Left forelimb (tissue), 1 donor: ENCODE measurements around the gene FAM107B.

ENCODE experiments used
- DNase-seq: peaks from one replicate; pipeline ENCODE4 v3.0.0-alpha.2; 2018; ENCODE audit warnings: low spot score

FAM107B gene

GRCh38 chr10:14625192-14625631 is 149.5 kb downstream of the FAM107B start:
- DNase-seq, result no peak

GRCh38 chr10:14624600-14624999 is 150.1 kb downstream of the FAM107B start:
- DNase-seq, result no peak

- DNase-seq, result no peak
Observed at GRCh38 chr10:14623931-14624330, 150.8 kb downstream of the FAM107B start.

GRCh38 chr10:14621037-14621436 is 153.7 kb downstream of the FAM107B start:
- DNase-seq, result no peak

GRCh38 chr10:14618674-14619073 is 156.0 kb downstream of the FAM107B start:
- no peak for DNase-seq

GRCh38 chr10:14617852-14618251 is 156.8 kb downstream of the FAM107B start:
- DNase-seq, result no peak

GRCh38 chr10:14616955-14617730 is 157.6 kb downstream of the FAM107B start:
- no peak for DNase-seq

- no peak for DNase-seq
Observed at GRCh38 chr10:14616465-14616864, 158.2 kb downstream of the FAM107B start.

GRCh38 chr10:14613588-14613920 is 161.1 kb downstream of the FAM107B start:
- DNase-seq, result no peak

- no peak for DNase-seq
Observed at GRCh38 chr10:14612873-14613587, 161.7 kb downstream of the FAM107B start.

GRCh38 chr10:14611968-14612693 is 162.6 kb downstream of the FAM107B start:
- DNase-seq, result no peak

GRCh38 chr10:14609178-14609577 is 165.5 kb downstream of the FAM107B start:
- DNase-seq, result no peak

- no peak for DNase-seq
Observed at GRCh38 chr10:14608381-14609001, 166.2 kb downstream of the FAM107B start.

GRCh38 chr10:14606633-14607032 is 168.1 kb downstream of the FAM107B start:
- DNase-seq, result no peak

- DNase-seq, result no peak
Observed at GRCh38 chr10:14605231-14605925, 169.3 kb downstream of the FAM107B start.

GRCh38 chr10:14604181-14605142 is 170.2 kb downstream of the FAM107B start:
- peak; percentile 90 for DNase-seq

- no peak for DNase-seq
Observed at GRCh38 chr10:14603534-14604102, 171.1 kb downstream of the FAM107B start.

- DNase-seq, result no peak
Observed at GRCh38 chr10:14602807-14603533, 171.7 kb downstream of the FAM107B start.
